Measurements from ENCODE around the gene ATXN3.

The ATXN3 gene

GRCh38 chr14:92039063-92039718, 67.2 kb downstream of the ATXN3 start (continued):
- TF ChIP-seq MYNN (tag by site-specific recombination; IDR thresholded peaks at IDR 0.05; ENCODE audit: borderline replicate concordance) (no peak), ZNF366 (tag by site-specific recombination; conservative IDR thresholded peaks at IDR 0.05) (peak; percentile 58), ZNF350 (tag by site-specific recombination; IDR thresholded peaks at IDR 0.05) (no peak), ZFHX2 (tag by site-specific recombination; conservative IDR thresholded peaks at IDR 0.05) (peak; percentile 69), ZBTB20 (tag by site-specific recombination; IDR thresholded peaks at IDR 0.05) (peak; percentile 69)

GRCh38 chr14:92037989-92038388, 68.4 kb downstream of the ATXN3 start:
- no peaks in the 10 kb centered on the region for H3K9me3 ChIP-seq (ENCODE audit: control insufficient read depth, insufficient read depth, low read depth, low read length)
- peak overlapping the region; percentile 82 for H3K4me3 ChIP-seq (ENCODE audit: low read depth, low read length)
- ChIA-PET CTCF (interaction anchor here (0.7 kb wide), 1 partner anchor 68 kb away, joined by 7 read pairs; the partner anchor contains the start of gene ATXN3), POLR2A (interaction anchor here (0.8 kb wide), 1 partner anchor 68 kb away, joined by 3 read pairs; the partner anchor contains the start of gene ATXN3)
- TF ChIP-seq ZXDB (tag by site-specific recombination; IDR thresholded peaks at IDR 0.05), result 0 out of 2 replicates have a peak, but pooled peaks have one; percentile 17
- peak; percentile 26; the same call in 1 of the 2 replicates for TF ChIP-seq ZNF341 (tag by site-specific recombination; IDR thresholded peaks at IDR 0.05; ENCODE audit: low read depth)
- no peak for TF ChIP-seq ZNF530 (tag by site-specific recombination; IDR thresholded peaks at IDR 0.05; ENCODE audit: low read depth)
- no peak for TF ChIP-seq ZNF324 (tag by site-specific recombination; IDR thresholded peaks at IDR 0.05)
- TF ChIP-seq ZSCAN18 (tag by site-specific recombination; IDR thresholded peaks at IDR 0.05), result no peak
- TF ChIP-seq ZNF629 (tag by site-specific recombination; IDR thresholded peaks at IDR 0.05), result no peak
- no peak for TF ChIP-seq ZNF585B (tag by site-specific recombination; IDR thresholded peaks at IDR 0.05)
- TF ChIP-seq PRDM1 (tag by site-specific recombination; IDR thresholded peaks at IDR 0.05), result peak; percentile 75
- no peak for TF ChIP-seq ZNF221 (tag by site-specific recombination; IDR thresholded peaks at IDR 0.05; ENCODE audit: borderline replicate concordance)
- TF ChIP-seq YY1 (tag by site-specific recombination; IDR thresholded peaks at IDR 0.05), result no peak
- no peak for TF ChIP-seq SP7 (tag by site-specific recombination; IDR thresholded peaks at IDR 0.05)
- no peak for TF ChIP-seq ZNF514 (tag by site-specific recombination; IDR thresholded peaks at IDR 0.05)
- peak; percentile 66 for TF ChIP-seq FEZF1 (tag by site-specific recombination; IDR thresholded peaks at IDR 0.05)
- TF ChIP-seq ZNF704 (tag by site-specific recombination; IDR thresholded peaks at IDR 0.05), result no peak
- TF ChIP-seq KLF10 (tag by site-specific recombination; IDR thresholded peaks at IDR 0.05), result no peak
- no peak for TF ChIP-seq ZNF664 (tag by site-specific recombination; IDR thresholded peaks at IDR 0.05)
- no peak for TF ChIP-seq ZSCAN16 (tag by site-specific recombination; IDR thresholded peaks at IDR 0.05)
- TF ChIP-seq ZNF521 (tag by site-specific recombination; IDR thresholded peaks at IDR 0.05), result no peak
- TF ChIP-seq YY2 (tag by site-specific recombination; IDR thresholded peaks at IDR 0.05), result no peak
- TF ChIP-seq ZFP37 (tag by site-specific recombination; IDR thresholded peaks at IDR 0.05), result no peak
- peaks cover 12% of the 10 kb centered on the region; the same call in 1 of the 2 replicates for H3K4me1 ChIP-seq (ENCODE audit: control insufficient read depth, insufficient read depth, low read length)
- no peak overlapping the region for H3K27ac ChIP-seq (ENCODE audit: extremely low read depth, low read depth, low read length)
- H3K36me3 ChIP-seq (ENCODE audit: control insufficient read depth in 2 of 2, insufficient read depth in 1 of 2, low read length in 2 of 2), result peaks cover 4 to 8% of the 10 kb centered on the region in 2 experiments
